ENCODE data around the gene MCM3AP.
"Not testable (repeated sequence)": the region's sequence is repeated elsewhere in the genome, so short reads cannot be mapped to it uniquely, and the experiment has no call there.

The MCM3AP gene

GRCh38 chr21:46205766-46206162 is 79.6 kb downstream of the MCM3AP start:
- H3K4me3 ChIP-seq (ENCODE audit: low read length in 2 of 2): no peak overlapping the region

GRCh38 chr21:46205166-46205565 is 80.2 kb downstream of the MCM3AP start:
- Histone ChIP-seq H3K9ac (ENCODE audit: low read depth in 1 of 2, low read length in 2 of 2) (no peak overlapping the region), H3K4me1 (ENCODE audit: control insufficient read depth in 2 of 2, insufficient read depth in 2 of 2, low read length in 2 of 2) (no peaks in the 10 kb centered on the region), H3K4me3 (ENCODE audit: low read length in 2 of 2) (no peak overlapping the region), H3K36me3 (ENCODE audit: control insufficient read depth in 2 of 2, insufficient read depth in 2 of 2, low read length in 2 of 2) (peaks cover 47 to 56% of the 10 kb centered on the region in 2 donors), H3K27ac (ENCODE audit: low read depth in 2 of 2, low read length in 2 of 2) (no peak overlapping the region), H3K27me3 (ENCODE audit: control insufficient read depth in 2 of 2, insufficient read depth in 2 of 2, low read length in 2 of 2) (no peaks in the 10 kb centered on the region), H3K9me3 (ENCODE audit: control insufficient read depth in 2 of 2, low read length in 2 of 2) (no peaks in the 10 kb centered on the region)

More at GRCh38 chr21:46205766-46206162, 79.6 kb downstream of the MCM3AP start:
- H3K9me3 ChIP-seq (ENCODE audit: control insufficient read depth in 2 of 2, low read length in 2 of 2): no peaks in the 10 kb centered on the region
- no peaks in the 10 kb centered on the region for H3K27me3 ChIP-seq (ENCODE audit: control insufficient read depth in 2 of 2, insufficient read depth in 2 of 2, low read length in 2 of 2)
- H3K27ac ChIP-seq (ENCODE audit: low read depth in 2 of 2, low read length in 2 of 2): no peak overlapping the region
- H3K4me1 ChIP-seq (ENCODE audit: control insufficient read depth in 2 of 2, insufficient read depth in 2 of 2, low read length in 2 of 2): no peaks in the 10 kb centered on the region
- no peak overlapping the region for H3K9ac ChIP-seq (ENCODE audit: low read depth in 1 of 2, low read length in 2 of 2)
- peaks cover 47 to 57% of the 10 kb centered on the region in 2 donors for H3K36me3 ChIP-seq (ENCODE audit: control insufficient read depth in 2 of 2, insufficient read depth in 2 of 2, low read length in 2 of 2)

- H3K4me1 ChIP-seq (ENCODE audit: control insufficient read depth in 2 of 2, insufficient read depth in 2 of 2, low read length in 2 of 2): no peaks in the 10 kb centered on the region
- H3K27me3 ChIP-seq (ENCODE audit: control insufficient read depth in 2 of 2, insufficient read depth in 2 of 2, low read length in 2 of 2): no peaks in the 10 kb centered on the region
- H3K36me3 ChIP-seq (ENCODE audit: control insufficient read depth in 2 of 2, insufficient read depth in 2 of 2, low read length in 2 of 2): peaks cover 43 to 60% of the 10 kb centered on the region in 2 donors
- H3K4me3 ChIP-seq (ENCODE audit: low read length in 2 of 2): no peak overlapping the region
- no peaks in the 10 kb centered on the region for H3K9me3 ChIP-seq (ENCODE audit: control insufficient read depth in 2 of 2, low read length in 2 of 2)
- H3K9ac ChIP-seq (ENCODE audit: low read depth in 1 of 2, low read length in 2 of 2): no peak overlapping the region
- H3K27ac ChIP-seq (ENCODE audit: low read depth in 2 of 2, low read length in 2 of 2): no peak overlapping the region
Measured at GRCh38 chr21:46203203-46203600, 82.2 kb downstream of the MCM3AP start.

GRCh38 chr21:46202592-46203202 is 82.7 kb downstream of the MCM3AP start:
- peaks cover 38 to 55% of the 10 kb centered on the region in 2 donors for H3K36me3 ChIP-seq (ENCODE audit: control insufficient read depth in 2 of 2, insufficient read depth in 2 of 2, low read length in 2 of 2)
- no peak overlapping the region for H3K9ac ChIP-seq (ENCODE audit: low read depth in 1 of 2, low read length in 2 of 2)
- H3K27me3 ChIP-seq (ENCODE audit: control insufficient read depth in 2 of 2, insufficient read depth in 2 of 2, low read length in 2 of 2): no peaks in the 10 kb centered on the region
- H3K9me3 ChIP-seq (ENCODE audit: control insufficient read depth in 2 of 2, low read length in 2 of 2): no peaks in the 10 kb centered on the region
- H3K27ac ChIP-seq (ENCODE audit: low read depth in 2 of 2, low read length in 2 of 2): no peak overlapping the region
- H3K4me3 ChIP-seq (ENCODE audit: low read length in 2 of 2): no peak overlapping the region
- H3K4me1 ChIP-seq (ENCODE audit: control insufficient read depth in 2 of 2, insufficient read depth in 2 of 2, low read length in 2 of 2): no peaks in the 10 kb centered on the region

- not testable (repeated sequence) for H3K27ac ChIP-seq (ENCODE audit: low read depth in 2 of 2, low read length in 2 of 2); H3K4me1 ChIP-seq (ENCODE audit: control insufficient read depth in 2 of 2, insufficient read depth in 2 of 2, low read length in 2 of 2); H3K9ac ChIP-seq (ENCODE audit: low read depth in 1 of 2, low read length in 2 of 2); H3K4me3 ChIP-seq (ENCODE audit: low read length in 2 of 2); H3K27me3 ChIP-seq (ENCODE audit: control insufficient read depth in 2 of 2, insufficient read depth in 2 of 2, low read length in 2 of 2); H3K9me3 ChIP-seq (ENCODE audit: control insufficient read depth in 2 of 2, low read length in 2 of 2)
- H3K36me3 ChIP-seq (ENCODE audit: control insufficient read depth in 2 of 2, insufficient read depth in 2 of 2, low read length in 2 of 2): peaks cover 28 to 50% of the 10 kb centered on the region in 2 donors
Measured at GRCh38 chr21:46200877-46201803, 84.3 kb downstream of the MCM3AP start.

- Histone ChIP-seq H3K9ac (ENCODE audit: low read depth in 1 of 2, low read length in 2 of 2) (no peak overlapping the region), H3K36me3 (ENCODE audit: control insufficient read depth in 2 of 2, insufficient read depth in 2 of 2, low read length in 2 of 2) (peaks cover 24 to 46% of the 10 kb centered on the region in 2 donors), H3K27ac (ENCODE audit: low read depth in 2 of 2, low read length in 2 of 2) (no peak overlapping the region), H3K9me3 (ENCODE audit: control insufficient read depth in 2 of 2, low read length in 2 of 2) (no peaks in the 10 kb centered on the region), H3K27me3 (ENCODE audit: control insufficient read depth in 2 of 2, insufficient read depth in 2 of 2, low read length in 2 of 2) (no peaks in the 10 kb centered on the region), H3K4me3 (ENCODE audit: low read length in 2 of 2) (no peak overlapping the region), H3K4me1 (ENCODE audit: control insufficient read depth in 2 of 2, insufficient read depth in 2 of 2, low read length in 2 of 2) (no peaks in the 10 kb centered on the region)
Measured at GRCh38 chr21:46199436-46200373, 85.7 kb downstream of the MCM3AP start.

GRCh38 chr21:46196733-46197132 is 88.7 kb downstream of the MCM3AP start:
- Histone ChIP-seq H3K27ac (ENCODE audit: low read depth in 2 of 2, low read length in 2 of 2) (no peak overlapping the region), H3K4me3 (ENCODE audit: low read length in 2 of 2) (no peak overlapping the region), H3K9me3 (ENCODE audit: control insufficient read depth in 2 of 2, low read length in 2 of 2) (no peaks in the 10 kb centered on the region), H3K27me3 (ENCODE audit: control insufficient read depth in 2 of 2, insufficient read depth in 2 of 2, low read length in 2 of 2) (no peaks in the 10 kb centered on the region), H3K36me3 (ENCODE audit: control insufficient read depth in 2 of 2, insufficient read depth in 2 of 2, low read length in 2 of 2) (peaks cover 49 to 54% of the 10 kb centered on the region in 2 donors), H3K4me1 (ENCODE audit: control insufficient read depth in 2 of 2, insufficient read depth in 2 of 2, low read length in 2 of 2) (no peaks in the 10 kb centered on the region), H3K9ac (ENCODE audit: low read depth in 1 of 2, low read length in 2 of 2) (no peak overlapping the region)

- no peaks in the 10 kb centered on the region for H3K4me1 ChIP-seq (ENCODE audit: control insufficient read depth in 2 of 2, insufficient read depth in 2 of 2, low read length in 2 of 2)
- peaks cover 46 to 52% of the 10 kb centered on the region in 2 donors for H3K36me3 ChIP-seq (ENCODE audit: control insufficient read depth in 2 of 2, insufficient read depth in 2 of 2, low read length in 2 of 2)
- no peak overlapping the region for H3K9ac ChIP-seq (ENCODE audit: low read depth in 1 of 2, low read length in 2 of 2)
- H3K27me3 ChIP-seq (ENCODE audit: control insufficient read depth in 2 of 2, insufficient read depth in 2 of 2, low read length in 2 of 2): no peaks in the 10 kb centered on the region
- H3K9me3 ChIP-seq (ENCODE audit: control insufficient read depth in 2 of 2, low read length in 2 of 2): no peaks in the 10 kb centered on the region
- no peak overlapping the region for H3K27ac ChIP-seq (ENCODE audit: low read depth in 2 of 2, low read length in 2 of 2)
- no peak overlapping the region for H3K4me3 ChIP-seq (ENCODE audit: low read length in 2 of 2)
Measured at GRCh38 chr21:46195595-46196195, 89.7 kb downstream of the MCM3AP start.

GRCh38 chr21:46194374-46195334 is 90.8 kb downstream of the MCM3AP start:
- H3K4me1 ChIP-seq (ENCODE audit: control insufficient read depth in 2 of 2, insufficient read depth in 2 of 2, low read length in 2 of 2): no peaks in the 10 kb centered on the region
- no peak overlapping the region for H3K4me3 ChIP-seq (ENCODE audit: low read length in 2 of 2)
- H3K27ac ChIP-seq (ENCODE audit: low read depth in 2 of 2, low read length in 2 of 2): no peak overlapping the region
- H3K36me3 ChIP-seq (ENCODE audit: control insufficient read depth in 2 of 2, insufficient read depth in 2 of 2, low read length in 2 of 2): peaks cover 40 to 46% of the 10 kb centered on the region in 2 donors
- H3K27me3 ChIP-seq (ENCODE audit: control insufficient read depth in 2 of 2, insufficient read depth in 2 of 2, low read length in 2 of 2): no peaks in the 10 kb centered on the region
- H3K9ac ChIP-seq (ENCODE audit: low read depth in 1 of 2, low read length in 2 of 2): no peak overlapping the region
- no peaks in the 10 kb centered on the region for H3K9me3 ChIP-seq (ENCODE audit: control insufficient read depth in 2 of 2, low read length in 2 of 2)
